ENCODE measurements around the gene HTRA1.

- TF ChIP-seq POLR2A (IDR thresholded peaks at IDR 0.05) (no peak), CTCF (IDR thresholded peaks at IDR 0.05) (no peak)
These were observed 49.4 kb downstream of the HTRA1 start for GRCh38 chr10:122510736-122511135.
